ENCODE results near the gene ADGRL1. TPM values are rescaled to one million over a fixed set of nuclear protein-coding genes. Genes with fewer than 3 reads are reported as not detected.
A peak's percentile ranks its signal among the peaks of the same experiment; 100 is the strongest.
"Not testable (repeated sequence)": the region's sequence is repeated elsewhere in the genome, so short reads cannot be mapped to it uniquely, and the experiment has no call there.

ADGRL1 gene
- polyA plus RNA-seq, 3 donors = 1.7 TPM; not detected in 2

DNA sequence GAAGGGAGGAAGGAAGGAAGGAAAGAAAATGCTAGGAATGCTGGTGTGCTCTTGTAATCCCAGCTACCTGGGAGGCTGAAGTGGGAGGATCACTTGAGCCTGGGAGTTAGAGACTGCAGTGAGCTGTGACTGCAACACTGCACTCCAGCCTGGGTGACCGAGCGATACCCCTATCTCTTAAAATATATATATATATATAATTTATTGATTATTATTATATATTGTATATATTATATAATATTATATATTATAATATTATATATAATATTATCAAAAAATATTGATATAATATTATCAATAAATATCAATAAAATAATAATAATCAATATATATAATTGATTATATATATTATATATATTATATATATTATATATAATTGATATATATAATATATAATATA, 8.6 kb upstream of the ADGRL1 start:
- Histone ChIP-seq H3K4me3 (replicated peaks in 1 of 3; ENCODE audit: low read depth in 2 of 3, low read length in 3 of 3) (no peak overlapping the region), H3K27ac (ENCODE audit: low read depth in 1 of 2, low read length in 2 of 2) (no peak overlapping the region), H4K20me1 (ENCODE audit: insufficient read depth, low read length) (no peaks in the 10 kb centered on the region), H3K9me3 (replicated peaks in 1 of 2; ENCODE audit: control insufficient read depth in 1 of 2, insufficient read depth in 1 of 2, low read length in 2 of 2) (no peaks in the 10 kb centered on the region), H2AFZ (ENCODE audit: insufficient read depth, low read depth, low read length, poor library complexity, severe bottlenecking) (no peak overlapping the region), H3K4me1 (ENCODE audit: control insufficient read depth in 1 of 2, insufficient read depth in 2 of 2, low read length in 2 of 2) (peaks cover 7 to 11% of the 10 kb centered on the region in 2 donors), H3K4me2 (replicated peaks; ENCODE audit: extremely low read depth, low read length, poor library complexity, severe bottlenecking) (no peak overlapping the region), H3K27me3 (ENCODE audit: control insufficient read depth in 2 of 2, insufficient read depth in 2 of 2, low read length in 2 of 2) (peaks cover 3 to 11% of the 10 kb centered on the region in 2 donors), H3K9ac (ENCODE audit: insufficient read depth, low read length, poor library complexity, severe bottlenecking) (no peak overlapping the region), H3K79me2 (ENCODE audit: insufficient read depth, low read length) (no peaks in the 10 kb centered on the region), H3K36me3 (replicated peaks in 1 of 2; ENCODE audit: control insufficient read depth in 1 of 2, insufficient read depth in 2 of 2, low read length in 2 of 2) (no peaks in the 10 kb centered on the region)
- TF ChIP-seq, protein P1, sequence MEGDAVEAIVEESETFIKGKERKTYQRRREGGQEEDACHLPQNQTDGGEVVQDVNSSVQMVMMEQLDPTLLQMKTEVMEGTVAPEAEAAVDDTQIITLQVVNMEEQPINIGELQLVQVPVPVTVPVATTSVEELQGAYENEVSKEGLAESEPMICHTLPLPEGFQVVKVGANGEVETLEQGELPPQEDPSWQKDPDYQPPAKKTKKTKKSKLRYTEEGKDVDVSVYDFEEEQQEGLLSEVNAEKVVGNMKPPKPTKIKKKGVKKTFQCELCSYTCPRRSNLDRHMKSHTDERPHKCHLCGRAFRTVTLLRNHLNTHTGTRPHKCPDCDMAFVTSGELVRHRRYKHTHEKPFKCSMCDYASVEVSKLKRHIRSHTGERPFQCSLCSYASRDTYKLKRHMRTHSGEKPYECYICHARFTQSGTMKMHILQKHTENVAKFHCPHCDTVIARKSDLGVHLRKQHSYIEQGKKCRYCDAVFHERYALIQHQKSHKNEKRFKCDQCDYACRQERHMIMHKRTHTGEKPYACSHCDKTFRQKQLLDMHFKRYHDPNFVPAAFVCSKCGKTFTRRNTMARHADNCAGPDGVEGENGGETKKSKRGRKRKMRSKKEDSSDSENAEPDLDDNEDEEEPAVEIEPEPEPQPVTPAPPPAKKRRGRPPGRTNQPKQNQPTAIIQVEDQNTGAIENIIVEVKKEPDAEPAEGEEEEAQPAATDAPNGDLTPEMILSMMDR (IDR thresholded peaks at IDR 0.05) = no peak
- no peak for DNase-seq
- Mint-ChIP-seq H3K4me3 (no peak overlapping the region), H3K9me3 (peaks cover 0 to 5% (median 2%) of the 10 kb centered on the region in 7 donors), H3K4me1 (peaks cover 16% of the 10 kb centered on the region), H3K36me3 (no peaks in the 10 kb centered on the region), H3K27me3 (ENCODE audit: low read depth in 3 of 3) (peaks cover 21 to 29% (median 22%) of the 10 kb centered on the region in 3 donors), H3K27ac (no peak overlapping the region)
- no CpG with 5 or more reads among the region's 2 CpGs for WGBS (ENCODE audit: insufficient coverage)
- intact Hi-C loops (cut with micrococcal nuclease) = loop anchor here in 1 of 2 donors (10.0 kb wide), 1 partner anchor 60 kb away; no protein-coding TSS in a partner anchor

DNA sequence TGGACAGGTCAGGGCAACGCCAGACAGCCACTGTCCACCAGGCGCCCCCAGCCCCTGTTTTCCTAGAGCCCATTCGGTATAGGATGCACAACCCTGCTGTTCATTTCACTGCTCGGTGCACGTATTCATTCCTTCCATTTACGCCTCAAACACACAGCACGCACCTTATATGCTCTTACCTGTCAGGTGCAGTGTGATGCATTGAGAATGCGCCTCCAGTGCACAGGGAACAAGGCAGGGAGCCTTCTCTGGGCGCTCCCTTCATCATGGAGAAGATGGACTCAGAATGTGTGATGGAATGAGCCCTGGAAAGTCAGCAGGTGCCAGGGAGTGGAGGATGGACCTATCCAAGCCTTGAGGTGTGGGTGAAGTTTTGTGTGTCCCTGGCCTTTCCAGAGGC, 4.2 kb upstream of the ADGRL1 start:
- Histone ChIP-seq H3K4me1 (ENCODE audit: control insufficient read depth in 1 of 2, insufficient read depth in 2 of 2, low read length in 2 of 2) (peaks cover 10 to 23% of the 10 kb centered on the region in 2 donors), H3K27me3 (ENCODE audit: control insufficient read depth in 2 of 2, insufficient read depth in 2 of 2, low read length in 2 of 2) (peaks cover 10 to 35% of the 10 kb centered on the region in 2 donors)
- not testable (repeated sequence) for H3K36me3 Mint-ChIP-seq; H3K4me3 ChIP-seq (replicated peaks in 1 of 3; ENCODE audit: low read depth in 2 of 3, low read length in 3 of 3); H3K36me3 ChIP-seq (replicated peaks in 1 of 2; ENCODE audit: control insufficient read depth in 1 of 2, insufficient read depth in 2 of 2, low read length in 2 of 2); H3K27ac ChIP-seq (ENCODE audit: low read depth in 1 of 2, low read length in 2 of 2); H3K27ac Mint-ChIP-seq; H3K9ac ChIP-seq (ENCODE audit: insufficient read depth, low read length, poor library complexity, severe bottlenecking); H3K4me2 ChIP-seq (replicated peaks; ENCODE audit: extremely low read depth, low read length, poor library complexity, severe bottlenecking); H3K9me3 ChIP-seq (replicated peaks in 1 of 2; ENCODE audit: control insufficient read depth in 1 of 2, insufficient read depth in 1 of 2, low read length in 2 of 2); H4K20me1 ChIP-seq (ENCODE audit: insufficient read depth, low read length); H2AFZ ChIP-seq (ENCODE audit: insufficient read depth, low read depth, low read length, poor library complexity, severe bottlenecking); DNase-seq; H3K9me3 Mint-ChIP-seq; H3K79me2 ChIP-seq (ENCODE audit: insufficient read depth, low read length)
- peaks cover 21% of the 10 kb centered on the region for H3K4me1 Mint-ChIP-seq
- 90% methylated on average over 3 of the region's 9 CpGs for WGBS (ENCODE audit: insufficient coverage)
- intact Hi-C loops (cut with micrococcal nuclease) = loop anchor here in 1 of 2 donors (10.0 kb wide), 1 partner anchor 65 kb away; no protein-coding TSS in a partner anchor
- peak overlapping the region in 1 of 2 donors; percentile 85 for H3K4me3 Mint-ChIP-seq
- H3K27me3 Mint-ChIP-seq (ENCODE audit: low read depth in 3 of 3) = peaks cover 46 to 61% (median 46%) of the 10 kb centered on the region in 3 donors

GRCh38 chr19:14209401-14209800, 3.4 kb upstream of the ADGRL1 start:
- H3K4me3 ChIP-seq (replicated peaks in 1 of 3; ENCODE audit: low read depth in 2 of 3, low read length in 3 of 3); H3K36me3 ChIP-seq (replicated peaks in 1 of 2; ENCODE audit: control insufficient read depth in 1 of 2, insufficient read depth in 2 of 2, low read length in 2 of 2); H3K4me2 ChIP-seq (replicated peaks; ENCODE audit: extremely low read depth, low read length, poor library complexity, severe bottlenecking); H3K36me3 Mint-ChIP-seq; H4K20me1 ChIP-seq (ENCODE audit: insufficient read depth, low read length); H3K9ac ChIP-seq (ENCODE audit: insufficient read depth, low read length, poor library complexity, severe bottlenecking); H3K9me3 ChIP-seq (replicated peaks in 1 of 2; ENCODE audit: control insufficient read depth in 1 of 2, insufficient read depth in 1 of 2, low read length in 2 of 2); intact Hi-C loops (cut with micrococcal nuclease); H3K27ac ChIP-seq (ENCODE audit: low read depth in 1 of 2, low read length in 2 of 2); H3K79me2 ChIP-seq (ENCODE audit: insufficient read depth, low read length); DNase-seq; H2AFZ ChIP-seq (ENCODE audit: insufficient read depth, low read depth, low read length, poor library complexity, severe bottlenecking): not testable (repeated sequence)
- H3K27me3 ChIP-seq (ENCODE audit: control insufficient read depth in 2 of 2, insufficient read depth in 2 of 2, low read length in 2 of 2) = peaks cover 17 to 43% of the 10 kb centered on the region in 2 donors
- peaks cover 10 to 24% of the 10 kb centered on the region in 2 donors for H3K4me1 ChIP-seq (ENCODE audit: control insufficient read depth in 1 of 2, insufficient read depth in 2 of 2, low read length in 2 of 2)
- Mint-ChIP-seq H3K4me1 (peaks cover 27% of the 10 kb centered on the region), H3K9me3 (peaks cover 0 to 14% (median 9%) of the 10 kb centered on the region in 7 donors), H3K27ac (peak overlapping the region in 1 of 7 donors; percentile 57), H3K4me3 (peak overlapping the region; percentile 37 to 85), H3K27me3 (ENCODE audit: low read depth in 3 of 3) (peaks cover 53 to 68% (median 54%) of the 10 kb centered on the region in 3 donors)
- WGBS (ENCODE audit: insufficient coverage) = 0% methylated on average over 33 of the region's 40 CpGs

DNA sequence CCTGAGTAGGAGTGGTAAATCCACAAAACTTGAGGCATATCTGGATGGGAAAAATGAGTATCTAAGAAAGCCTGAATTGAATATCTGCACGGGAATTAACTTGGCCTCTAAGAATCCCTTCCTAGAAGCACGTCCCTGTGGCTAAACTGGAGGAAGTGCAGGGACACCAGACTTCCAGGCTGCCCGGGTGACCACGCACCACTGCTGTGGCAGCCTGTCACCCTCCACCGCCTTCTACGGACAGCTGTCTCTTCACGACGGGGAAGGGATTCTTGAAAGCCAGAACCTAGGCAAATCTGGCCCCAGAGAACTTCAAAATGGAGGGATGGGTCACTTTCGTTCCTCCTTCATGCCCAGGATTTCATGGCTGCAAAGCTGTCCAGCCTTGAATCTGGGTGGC, 2.5 kb upstream of the ADGRL1 start:
- H3K9me3 Mint-ChIP-seq = peaks cover 0 to 17% (median 11%) of the 10 kb centered on the region in 7 donors
- H3K4me3 ChIP-seq (replicated peaks in 1 of 3; ENCODE audit: low read depth in 2 of 3, low read length in 3 of 3); H3K79me2 ChIP-seq (ENCODE audit: insufficient read depth, low read length); H2AFZ ChIP-seq (ENCODE audit: insufficient read depth, low read depth, low read length, poor library complexity, severe bottlenecking); H3K36me3 ChIP-seq (replicated peaks in 1 of 2; ENCODE audit: control insufficient read depth in 1 of 2, insufficient read depth in 2 of 2, low read length in 2 of 2); H3K9me3 ChIP-seq (replicated peaks in 1 of 2; ENCODE audit: control insufficient read depth in 1 of 2, insufficient read depth in 1 of 2, low read length in 2 of 2); DNase-seq; intact Hi-C loops (cut with micrococcal nuclease); H3K36me3 Mint-ChIP-seq; H3K9ac ChIP-seq (ENCODE audit: insufficient read depth, low read length, poor library complexity, severe bottlenecking); H4K20me1 ChIP-seq (ENCODE audit: insufficient read depth, low read length); H3K4me2 ChIP-seq (replicated peaks; ENCODE audit: extremely low read depth, low read length, poor library complexity, severe bottlenecking); H3K27ac ChIP-seq (ENCODE audit: low read depth in 1 of 2, low read length in 2 of 2); H3K27ac Mint-ChIP-seq: not testable (repeated sequence)
- Histone ChIP-seq H3K4me1 (ENCODE audit: control insufficient read depth in 1 of 2, insufficient read depth in 2 of 2, low read length in 2 of 2) (peaks cover 10 to 24% of the 10 kb centered on the region in 2 donors), H3K27me3 (ENCODE audit: control insufficient read depth in 2 of 2, insufficient read depth in 2 of 2, low read length in 2 of 2) (peaks cover 20 to 52% of the 10 kb centered on the region in 2 donors)
- H3K4me1 Mint-ChIP-seq = peaks cover 28% of the 10 kb centered on the region
- peaks cover 62 to 77% (median 63%) of the 10 kb centered on the region in 3 donors for H3K27me3 Mint-ChIP-seq (ENCODE audit: low read depth in 3 of 3)
- H3K4me3 Mint-ChIP-seq = peak overlapping the region in 1 of 2 donors; percentile 77
- 16% methylated on average over 8 of the region's 9 CpGs for WGBS (ENCODE audit: insufficient coverage)
